ENCODE data around the gene CSTPP1.
A peak's percentile ranks its signal among the peaks of the same experiment; 100 is the strongest.
"Not testable (repeated sequence)": the region's sequence is repeated elsewhere in the genome, so short reads cannot be mapped to it uniquely, and the experiment has no call there.

Gene CSTPP1

GRCh38 chr11:46917109-46917761 is 19.3 kb upstream of the CSTPP1 start:
- no peak for DNase-seq (ENCODE audit: low read depth)

GRCh38 chr11:46917762-46918082 is 18.8 kb upstream of the CSTPP1 start:
- no peak for DNase-seq (ENCODE audit: low read depth)
- peak overlapping the region; percentile 76 for H3K4me3 ChIP-seq (ENCODE audit: low read length)
- no peak for TF ChIP-seq CTCF (IDR thresholded peaks at IDR 0.05; ENCODE audit: insufficient read depth, low read depth, low read length, missing control alignments)

More at GRCh38 chr11:46917109-46917761, 19.3 kb upstream of the CSTPP1 start:
- no peak for TF ChIP-seq CTCF (IDR thresholded peaks at IDR 0.05; ENCODE audit: insufficient read depth, low read depth, low read length, missing control alignments)
- peak overlapping the region; percentile 76 for H3K4me3 ChIP-seq (ENCODE audit: low read length)

- peak; percentile 31 for DNase-seq (ENCODE audit: low read depth)
- peak within 1 kb of the TSS; percentile 76 for H3K4me3 ChIP-seq (ENCODE audit: low read length)
- TF ChIP-seq CTCF (IDR thresholded peaks at IDR 0.05; ENCODE audit: insufficient read depth, low read depth, low read length, missing control alignments), result no peak
Measured at GRCh38 chr11:46918083-46918787, 18.3 kb upstream of the CSTPP1 start, which contains the start of gene LRP4. TSS of gene LRP4 (minus strand) at chr11:46918550. CDS start at chr11:46918379, 171 bp downstream.

GRCh38 chr11:46918788-46919513 is 17.6 kb upstream of the CSTPP1 start:
- TF ChIP-seq CTCF (IDR thresholded peaks at IDR 0.05; ENCODE audit: insufficient read depth, low read depth, low read length, missing control alignments), result no peak

GRCh38 chr11:46920755-46921154 is 15.8 kb upstream of the CSTPP1 start:
- peak; percentile 97 for DNase-seq (ENCODE audit: low read depth)
- TF ChIP-seq CTCF (IDR thresholded peaks at IDR 0.05; ENCODE audit: insufficient read depth, low read depth, low read length, missing control alignments), result no peak
- H3K4me3 ChIP-seq (ENCODE audit: low read length), result no peak overlapping the region

More at GRCh38 chr11:46918788-46919513, 17.6 kb upstream of the CSTPP1 start:
- no peak for DNase-seq (ENCODE audit: low read depth)
- peak overlapping the region; percentile 10 for H3K4me3 ChIP-seq (ENCODE audit: low read length)

GRCh38 chr11:46927928-46928327 is 8.6 kb upstream of the CSTPP1 start:
- H3K4me3 ChIP-seq (ENCODE audit: low read length); DNase-seq (ENCODE audit: low read depth): not testable (repeated sequence)

- DNase-seq (ENCODE audit: low read depth); H3K4me3 ChIP-seq (ENCODE audit: low read length): not testable (repeated sequence)
Measured at GRCh38 chr11:46928701-46929100, 7.9 kb upstream of the CSTPP1 start.

Measured in epithelial cell of esophagus (primary cell).